ENCODE measurements around the gene CUX1. TPM values are rescaled to one million over a fixed set of nuclear protein-coding genes. Genes with fewer than 3 reads are reported as not detected.
"Not testable (repeated sequence)": the region's sequence is repeated elsewhere in the genome, so short reads cannot be mapped to it uniquely, and the experiment has no call there.

Gene CUX1
- polyA plus RNA-seq, 3 donors, result 94.4 to 104 (median 98.5) TPM

DNA sequence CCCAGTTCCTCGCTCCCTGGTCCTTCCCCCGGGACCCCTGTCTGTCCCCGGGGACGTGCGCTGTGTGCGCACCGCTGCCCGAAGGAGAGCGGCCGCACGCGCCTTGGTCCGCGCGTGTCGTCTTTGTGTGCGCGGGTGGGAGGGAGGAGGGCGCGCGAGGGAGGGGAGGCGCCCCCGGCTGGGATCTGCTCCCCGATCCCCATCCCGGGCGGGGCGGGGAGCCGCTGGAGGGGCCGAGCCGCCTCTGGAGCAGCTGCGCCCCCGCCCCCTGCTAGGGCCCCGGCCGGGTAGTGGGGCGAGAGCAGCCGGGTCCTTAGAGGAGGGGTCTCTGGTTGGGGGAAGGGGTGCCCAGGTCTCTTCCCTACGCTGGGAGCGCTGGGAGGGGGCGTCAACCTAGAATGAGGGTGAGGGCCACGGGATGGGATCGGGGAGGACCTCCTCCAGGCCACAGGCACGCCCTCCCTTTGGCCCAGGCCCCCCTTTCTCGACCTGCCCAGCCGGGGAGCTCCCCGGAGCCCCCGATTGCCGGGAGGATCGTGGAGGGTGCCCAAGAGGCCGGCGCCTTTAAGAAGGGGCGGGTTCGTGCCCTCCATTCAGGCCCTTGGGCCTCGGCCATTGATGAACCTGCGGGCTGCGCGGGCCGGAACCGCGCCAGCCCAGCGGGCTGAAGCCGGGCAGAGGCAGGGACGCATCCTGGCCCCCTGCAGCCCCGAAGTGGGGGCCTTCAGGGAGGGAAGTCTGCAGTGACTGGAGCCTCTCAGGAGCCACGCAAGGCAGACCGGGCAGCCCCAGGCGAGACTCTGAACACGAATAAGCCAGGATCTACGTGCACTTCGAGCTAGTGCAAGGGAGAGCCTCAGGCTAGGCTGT lies 469.9 kb downstream of the CUX1 start:
- DNase-seq (ENCODE audit: low read depth in 3 of 3, low spot score in 2 of 3), result no peak

DNA sequence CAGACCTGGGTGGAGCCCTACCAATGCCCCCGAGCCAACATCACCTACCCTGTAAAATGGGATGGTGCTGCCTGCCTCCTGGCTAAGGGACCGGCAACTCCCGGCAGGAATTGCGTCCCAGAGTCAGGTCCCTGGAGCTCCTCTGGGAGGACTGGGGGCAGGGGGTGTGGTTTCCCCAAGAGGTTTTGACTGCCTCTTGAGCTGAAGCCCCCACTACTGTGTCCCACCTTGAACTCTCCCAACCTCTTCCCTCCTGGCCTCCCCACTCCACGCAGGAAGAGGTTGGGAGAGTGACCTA lies 470.5 kb downstream of the CUX1 start:
- no peak for DNase-seq (ENCODE audit: low read depth in 3 of 3, low spot score in 2 of 3)

DNA sequence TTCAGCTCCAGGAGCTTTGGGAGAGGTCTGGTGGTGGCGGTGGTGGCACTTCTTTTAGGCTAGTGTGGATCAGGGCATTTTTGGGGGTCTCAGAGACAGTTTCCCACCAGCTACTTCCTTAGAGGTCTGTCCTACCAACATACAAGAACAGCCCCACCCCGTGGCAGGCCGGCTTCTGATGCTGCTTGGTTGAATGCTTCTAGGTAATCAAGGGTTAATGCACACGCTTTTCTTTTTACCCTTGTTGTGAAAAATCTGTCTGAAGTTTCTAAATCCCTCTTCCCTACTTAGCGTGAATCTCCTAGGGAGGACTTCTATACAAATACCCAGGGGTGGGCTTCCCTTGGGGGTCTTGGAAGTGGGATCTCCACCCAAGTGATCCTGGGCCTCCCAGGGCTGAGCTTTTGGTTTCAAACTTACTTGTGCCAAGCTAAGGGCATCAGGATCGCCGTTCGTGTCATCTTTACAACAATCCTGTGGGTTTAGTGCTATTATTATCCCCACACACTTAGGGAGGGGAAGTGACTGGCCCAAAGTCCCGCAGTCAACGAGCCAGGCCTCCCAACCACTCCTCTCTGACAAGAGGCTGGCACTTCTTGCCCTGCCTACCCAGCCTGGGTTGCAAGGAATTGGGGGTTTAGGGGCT lies 471.0 kb downstream of the CUX1 start:
- DNase-seq (ENCODE audit: low read depth in 3 of 3, low spot score in 2 of 3), result no peak

DNA sequence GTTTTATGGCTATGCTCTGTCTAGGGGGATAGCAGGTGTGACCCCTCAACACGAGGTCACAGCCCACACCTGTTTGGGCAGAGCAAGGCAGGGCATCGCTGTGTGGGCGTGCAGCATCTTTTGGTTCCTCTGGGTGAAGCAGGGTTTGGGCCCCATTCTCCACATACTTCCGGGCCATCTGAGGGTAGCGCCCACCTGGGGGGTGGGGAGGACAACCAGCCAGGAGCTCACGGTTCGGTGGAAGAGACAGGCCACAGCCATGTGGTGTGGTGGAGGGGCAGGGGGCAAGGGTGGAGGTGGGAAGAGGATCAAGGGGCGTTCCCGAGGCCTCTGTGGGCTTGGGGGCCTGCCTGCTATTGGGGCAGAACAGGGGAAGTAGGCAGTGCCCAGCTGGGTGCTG lies 471.6 kb downstream of the CUX1 start:
- no peak for DNase-seq (ENCODE audit: low read depth in 3 of 3, low spot score in 2 of 3)

DNA sequence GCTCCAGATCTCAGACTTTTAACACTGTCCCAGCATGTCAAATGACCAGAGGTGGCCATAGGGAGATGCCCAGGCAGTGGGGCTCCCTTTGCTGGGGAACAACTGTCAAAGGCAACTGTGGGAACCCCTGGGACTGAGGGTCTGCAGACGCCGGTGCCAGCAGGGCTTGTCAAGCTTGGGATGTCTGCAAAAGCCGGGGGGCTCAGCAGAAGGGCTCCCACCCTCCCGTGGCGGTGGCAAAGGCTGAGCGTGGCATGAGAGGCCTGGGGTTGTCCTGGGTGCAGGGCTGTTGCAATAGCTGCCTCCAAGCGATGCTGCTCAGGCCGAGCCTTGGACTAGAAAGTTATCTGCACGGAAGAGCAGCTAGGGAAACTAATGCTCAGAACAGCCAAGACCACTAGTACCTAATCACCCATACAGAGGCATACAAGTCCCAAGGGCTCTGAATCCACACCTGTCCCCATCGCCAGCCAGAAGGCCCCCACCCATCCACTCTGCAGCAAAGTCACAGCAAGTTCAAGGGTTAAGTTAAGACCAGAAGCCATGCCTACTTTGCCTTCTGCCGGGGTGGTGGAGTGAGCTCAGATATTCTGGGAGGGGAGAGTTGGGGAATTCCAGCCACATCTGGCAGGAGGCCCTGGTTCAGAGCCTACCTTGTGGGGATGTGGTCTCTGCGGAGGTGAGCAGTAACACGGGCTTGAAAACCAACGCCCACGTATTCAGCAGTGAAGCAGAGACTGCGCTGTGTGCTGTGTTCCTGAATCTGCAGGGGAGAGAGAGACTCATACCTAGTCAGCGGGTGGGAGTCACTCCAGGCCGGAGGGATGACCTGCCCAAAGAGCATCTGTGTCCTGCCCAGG lies 473.9 kb downstream of the CUX1 start:
- no peak for DNase-seq (ENCODE audit: low read depth in 3 of 3, low spot score in 2 of 3)

DNA sequence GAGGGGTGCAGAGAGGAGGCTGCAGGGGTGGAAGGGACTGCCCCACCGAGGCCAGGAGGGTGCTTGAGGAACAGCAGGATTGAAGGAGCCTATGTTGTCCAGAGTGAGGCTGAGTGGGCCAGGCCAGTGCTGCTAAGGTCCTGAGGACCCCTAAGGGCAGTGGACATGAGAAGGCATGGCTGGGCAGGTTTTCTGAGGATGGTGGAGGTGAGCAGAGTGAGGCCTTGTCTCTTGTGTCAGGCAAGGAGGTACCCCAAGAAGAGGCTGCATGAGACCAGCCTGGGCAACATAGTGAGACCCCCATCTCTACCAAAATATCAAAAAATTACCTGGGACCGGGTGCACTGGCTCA lies 474.5 kb downstream of the CUX1 start:
- DNase-seq (ENCODE audit: low read depth in 3 of 3, low spot score in 2 of 3), result no peak

DNA sequence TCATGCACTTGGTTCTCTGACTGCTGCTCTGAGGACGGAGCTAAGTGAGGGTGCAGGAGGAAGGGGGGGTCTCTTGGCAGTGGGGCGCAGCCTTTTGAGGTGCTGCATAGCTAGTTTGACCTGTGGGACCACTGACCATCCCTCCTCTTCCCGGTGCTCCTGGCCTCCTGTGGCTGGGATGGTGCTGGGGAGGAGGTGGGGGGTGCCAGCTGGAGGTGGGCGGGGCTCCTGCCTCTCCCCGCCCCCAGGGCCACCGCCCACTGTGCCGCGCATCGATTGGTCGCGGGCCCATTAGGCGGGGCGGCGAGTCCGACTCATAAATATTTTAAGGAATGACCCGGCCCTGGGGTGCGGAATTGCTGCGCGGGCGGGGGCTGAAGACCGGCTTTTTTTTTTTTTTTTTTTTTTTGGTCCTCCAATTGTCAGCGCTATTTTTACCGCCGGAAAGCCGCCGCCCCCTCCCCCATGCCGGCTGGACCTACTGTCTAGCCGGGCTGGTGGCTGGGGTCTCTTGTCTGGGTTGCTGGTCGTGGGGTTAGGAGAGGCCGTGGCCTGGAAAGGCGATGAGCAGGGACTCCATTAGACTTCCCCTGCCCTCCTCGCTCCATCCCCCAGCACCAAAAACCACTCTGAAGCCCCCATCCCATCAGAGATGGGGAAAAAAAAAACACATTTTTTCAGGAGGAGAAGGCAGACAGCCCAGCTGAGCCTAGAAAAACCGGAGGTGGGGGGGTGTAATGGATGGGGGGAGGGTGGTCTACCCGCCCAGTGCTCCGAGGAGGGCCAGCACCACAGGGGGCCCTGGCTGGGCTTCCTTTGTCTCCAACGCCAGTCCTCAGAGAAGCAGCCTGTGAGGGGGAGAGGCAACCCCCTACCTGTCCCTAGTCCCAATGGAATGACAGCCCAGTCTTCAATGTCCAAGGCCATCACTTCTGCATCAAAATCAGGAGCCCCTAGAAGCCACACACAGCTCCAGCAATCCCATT lies 475.7 kb downstream of the CUX1 start:
- no peak for DNase-seq (ENCODE audit: low read depth in 3 of 3, low spot score in 2 of 3)

DNA sequence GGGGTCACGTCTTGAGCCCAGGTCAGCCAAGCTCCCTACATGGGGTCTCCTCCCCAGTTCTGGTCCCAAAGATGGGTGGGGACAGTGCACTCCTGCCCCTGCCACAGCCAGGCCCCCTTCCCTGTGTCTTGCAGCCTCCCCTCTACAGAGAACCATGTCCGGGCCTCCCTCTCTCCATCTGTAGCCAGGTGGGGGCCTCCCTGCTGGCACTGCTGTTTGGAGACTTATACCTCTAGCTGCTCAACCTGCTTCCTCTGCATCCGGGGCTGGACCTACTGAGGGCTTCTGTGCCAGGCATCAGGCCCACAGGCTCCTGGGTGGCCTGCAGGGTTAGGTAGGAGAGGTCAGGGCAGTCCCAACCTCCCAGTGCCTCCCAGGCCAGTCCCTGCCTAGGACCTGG lies 477.2 kb downstream of the CUX1 start:
- no peak for DNase-seq (ENCODE audit: low read depth in 3 of 3, low spot score in 2 of 3)

DNA sequence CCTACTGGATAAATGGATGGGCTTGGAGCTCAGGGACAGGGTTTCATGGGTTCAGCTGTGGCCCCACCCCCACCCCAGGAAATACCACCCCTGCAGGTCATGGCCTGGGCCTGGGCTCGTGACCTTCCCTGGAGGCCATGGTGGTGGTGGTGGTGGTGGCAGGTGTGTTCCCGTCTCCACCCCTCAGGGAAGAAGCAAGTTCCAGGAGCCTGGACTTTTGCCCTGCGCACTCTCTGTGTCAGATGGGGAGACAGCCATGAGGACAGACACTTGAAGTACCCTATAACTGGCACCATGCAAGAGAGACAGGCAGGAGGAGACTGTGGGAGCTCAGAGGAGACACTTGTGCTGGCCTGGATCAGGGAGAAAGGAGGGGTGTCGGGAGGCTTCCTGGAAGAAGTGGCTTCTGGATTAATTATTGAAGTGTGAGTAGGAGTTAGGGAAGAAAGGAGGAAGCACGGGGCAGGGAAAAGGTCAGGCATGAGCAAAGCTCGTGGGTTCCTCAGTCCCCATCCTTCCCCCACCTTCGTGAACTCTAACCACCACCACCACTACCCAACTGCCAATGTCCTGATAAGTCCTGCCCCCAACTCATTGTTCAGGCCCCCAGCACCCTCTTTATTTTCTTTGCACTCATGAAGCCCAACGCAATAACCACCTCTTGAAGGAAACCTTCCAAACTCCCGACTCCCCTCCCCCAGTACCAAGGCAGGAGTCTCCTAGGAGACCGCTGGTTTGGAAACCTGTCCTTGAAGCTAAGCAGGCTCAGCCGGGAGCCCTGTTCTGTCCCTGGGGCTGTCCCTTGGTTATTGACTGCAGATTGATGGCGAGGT lies 478.1 kb downstream of the CUX1 start:
- no peak for DNase-seq (ENCODE audit: low read depth in 3 of 3, low spot score in 2 of 3)

DNA sequence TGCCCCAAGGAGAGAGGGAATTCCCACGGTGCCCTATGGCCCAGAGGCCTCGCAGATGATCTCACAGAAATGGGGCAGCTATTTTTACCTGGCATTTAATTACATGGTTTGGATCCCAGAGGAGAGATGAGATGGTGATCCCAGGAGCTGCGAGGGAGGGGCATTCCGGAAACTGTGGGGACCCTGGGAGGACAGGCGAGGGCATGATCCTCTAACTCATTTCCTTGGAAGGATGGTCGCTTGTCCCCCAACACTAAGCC lies 478.7 kb downstream of the CUX1 start:
- no peak for DNase-seq (ENCODE audit: low read depth in 3 of 3, low spot score in 2 of 3)

DNA sequence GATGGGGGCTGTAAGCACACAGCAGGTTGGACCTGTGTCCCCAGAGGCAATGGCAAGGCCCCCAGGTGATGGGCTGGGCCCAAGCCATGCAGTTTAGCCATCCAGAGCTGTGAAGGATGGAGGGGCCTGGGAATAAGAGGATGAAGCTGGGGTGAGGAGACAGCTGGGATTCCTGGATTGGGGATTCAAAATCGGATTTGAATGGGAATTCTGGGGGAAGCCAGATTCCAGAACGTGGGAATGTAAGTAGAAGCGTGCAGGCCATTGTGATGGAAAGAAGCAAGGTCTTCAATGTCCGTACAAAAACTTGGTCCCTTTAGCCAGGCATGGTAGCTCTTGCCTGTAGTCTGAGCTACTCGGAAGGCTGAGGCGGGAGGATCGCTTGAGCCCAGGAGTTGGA lies 479.1 kb downstream of the CUX1 start:
- no peak for DNase-seq (ENCODE audit: low read depth in 3 of 3, low spot score in 2 of 3)

DNA sequence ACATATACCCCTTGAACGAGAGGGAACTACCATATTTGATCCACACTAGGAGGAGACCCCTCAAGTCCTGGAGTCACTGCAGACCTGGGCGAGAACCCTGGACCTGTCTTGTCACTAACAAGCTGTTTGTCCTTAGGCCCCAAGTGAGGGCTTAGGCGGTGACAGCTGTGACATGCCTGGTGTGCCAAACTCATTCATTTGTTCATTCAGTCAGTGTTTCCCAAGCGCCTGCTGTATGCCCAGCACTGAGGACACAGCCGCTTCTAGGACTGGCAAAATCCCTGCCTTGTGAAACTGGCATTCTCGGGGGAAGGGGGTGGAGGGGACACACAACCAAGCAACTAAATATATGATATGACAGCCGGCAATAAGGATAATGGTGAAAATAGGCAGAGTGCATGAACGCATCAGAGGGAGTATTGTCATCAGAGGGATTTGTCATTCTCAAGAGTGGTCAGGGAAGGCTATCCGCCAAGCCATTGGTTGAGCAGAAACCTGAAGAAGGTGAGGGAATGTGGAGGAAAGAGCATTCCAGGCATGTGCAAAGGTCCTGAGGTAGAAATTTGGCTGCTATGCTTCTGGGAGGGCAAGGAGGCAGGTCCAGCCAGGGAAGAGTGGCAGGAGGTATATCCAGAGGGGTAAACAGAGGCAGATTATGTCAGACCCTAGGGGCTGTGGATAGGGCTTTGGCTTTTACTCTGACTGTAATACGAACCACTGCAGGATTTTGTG lies 480.2 kb downstream of the CUX1 start:
- DNase-seq (ENCODE audit: low read depth in 3 of 3, low spot score in 2 of 3), result no peak

DNA sequence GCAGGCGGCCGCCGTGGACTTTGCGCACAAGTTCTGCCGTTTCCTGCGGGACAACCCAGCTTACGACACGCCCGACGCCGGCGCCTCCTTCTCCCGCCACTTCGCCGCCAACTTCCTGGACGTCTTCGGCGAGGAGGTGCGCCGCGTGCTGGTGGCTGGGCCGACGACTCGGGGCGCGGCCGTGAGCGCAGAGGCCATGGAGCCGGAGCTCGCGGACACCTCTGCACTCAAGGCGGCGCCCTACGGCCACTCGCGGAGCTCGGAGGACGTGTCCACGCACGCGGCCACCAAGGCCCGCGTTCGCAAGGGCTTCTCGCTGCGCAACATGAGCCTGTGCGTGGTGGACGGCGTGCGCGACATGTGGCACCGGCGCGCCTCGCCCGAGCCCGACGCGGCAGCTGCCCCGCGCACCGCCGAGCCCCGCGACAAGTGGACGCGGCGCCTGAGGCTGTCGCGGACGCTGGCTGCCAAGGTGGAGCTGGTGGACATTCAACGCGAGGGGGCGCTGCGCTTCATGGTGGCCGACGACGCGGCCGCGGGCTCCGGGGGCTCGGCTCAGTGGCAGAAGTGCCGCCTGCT lies 483.3 kb downstream of the CUX1 start:
- no peak for DNase-seq (ENCODE audit: low read depth in 3 of 3, low spot score in 2 of 3)

DNA sequence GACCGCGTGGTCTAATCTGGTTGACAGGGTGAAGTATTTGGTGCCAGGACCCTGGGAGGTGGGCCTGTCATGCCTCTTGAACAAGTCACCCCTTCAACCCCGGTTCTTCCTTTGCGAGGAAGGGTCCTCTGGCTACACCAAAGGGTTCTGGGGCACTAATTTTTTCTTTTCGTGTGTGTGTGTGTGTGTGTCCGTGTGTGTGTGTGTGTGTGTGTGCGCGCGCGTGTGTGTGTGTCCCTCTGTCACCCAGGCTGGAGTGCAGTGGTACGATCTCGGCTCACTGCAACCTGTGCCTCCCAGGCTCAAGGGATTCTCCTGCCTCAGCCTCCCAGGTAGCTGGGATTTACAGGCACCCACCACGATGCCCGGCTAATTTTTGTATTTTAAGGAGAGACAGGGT lies 483.9 kb downstream of the CUX1 start:
- not testable (repeated sequence) for DNase-seq (ENCODE audit: low read depth in 3 of 3, low spot score in 2 of 3)

DNA sequence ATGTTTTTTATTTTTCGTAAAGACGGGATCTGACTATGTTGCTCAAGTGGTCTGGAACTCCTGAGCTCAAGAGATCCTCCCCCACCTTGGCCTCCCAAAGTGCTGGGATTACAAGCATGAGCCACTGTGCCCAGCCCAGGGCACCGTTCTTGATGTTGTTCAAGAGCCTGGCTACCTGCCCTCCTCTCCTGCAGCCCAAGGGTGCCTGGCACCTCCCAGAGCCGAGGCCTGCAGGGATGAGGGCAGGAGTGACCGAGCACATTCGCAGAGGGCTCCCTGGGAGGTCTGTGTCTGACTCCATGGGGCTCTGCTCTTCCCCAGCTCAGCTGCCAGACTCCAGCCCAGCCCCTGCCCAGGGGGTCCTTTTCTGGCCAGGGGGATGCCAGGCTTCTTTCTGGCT lies 484.6 kb downstream of the CUX1 start:
- DNase-seq (ENCODE audit: low read depth in 3 of 3, low spot score in 2 of 3), result no peak

DNA sequence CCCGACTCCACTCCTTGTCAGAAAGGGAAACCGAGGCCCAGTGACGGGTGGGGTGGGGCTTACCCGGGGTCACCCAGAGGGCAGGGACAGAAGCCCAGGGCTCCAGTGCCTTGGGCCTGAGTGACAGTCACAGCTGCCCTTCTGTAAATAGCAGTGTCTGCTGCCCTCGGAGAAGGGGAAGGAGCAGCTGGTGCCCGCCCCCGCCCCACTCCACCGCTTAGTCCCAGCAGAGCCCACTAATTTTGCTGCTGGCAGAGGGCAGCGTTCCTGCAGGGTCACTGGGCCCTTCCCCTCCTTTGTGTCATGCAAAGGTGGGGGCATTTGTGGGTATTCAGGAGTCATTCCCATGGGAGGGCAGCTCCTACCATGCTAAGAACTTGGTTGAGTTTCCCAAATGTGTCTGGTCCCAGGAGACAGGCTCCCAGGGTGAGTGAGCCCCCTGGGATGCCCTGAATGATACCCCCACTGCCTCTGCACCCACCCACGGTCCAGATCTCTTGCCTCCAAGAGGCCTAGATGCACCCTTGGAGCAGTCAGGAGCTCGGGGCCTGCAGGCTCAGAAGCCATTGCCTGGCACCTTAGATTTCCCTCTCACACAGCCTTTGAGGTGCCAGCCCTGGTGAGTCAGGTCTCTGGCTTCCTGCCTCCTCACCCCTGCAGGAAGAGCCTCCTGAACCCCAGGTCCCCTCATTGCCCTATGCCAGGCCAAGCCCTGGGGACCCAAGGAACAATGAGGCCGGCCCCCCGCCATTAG lies 486.4 kb downstream of the CUX1 start:
- no peak for DNase-seq (ENCODE audit: low read depth in 3 of 3, low spot score in 2 of 3)

DNA sequence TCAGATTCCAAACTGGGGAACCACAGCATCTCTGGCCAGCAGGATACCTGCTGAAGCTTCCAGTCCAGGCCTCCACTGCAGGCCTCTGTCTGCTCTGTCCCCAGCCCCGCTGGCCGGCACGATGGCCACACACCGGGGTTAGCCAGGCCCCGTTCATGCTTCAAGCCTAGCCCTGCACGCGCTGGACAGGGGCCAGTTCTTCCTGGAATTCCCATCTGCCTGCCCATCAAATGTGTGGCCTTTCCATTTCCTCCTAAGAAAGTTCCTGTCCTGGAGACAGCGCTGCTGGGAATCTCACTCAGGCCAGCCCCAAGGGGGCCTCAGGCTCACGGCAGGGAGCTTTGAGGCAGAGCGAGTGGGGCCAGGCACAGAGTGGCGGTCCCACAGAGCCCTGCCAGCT lies 487.2 kb downstream of the CUX1 start:
- DNase-seq (ENCODE audit: low read depth in 3 of 3, low spot score in 2 of 3), result no peak

Measured in right renal cortex interstitium (tissue), 3 donors.